HG02981 (cell line): Measurements from ENCODE around the gene NANOS2.
"Not testable (repeated sequence)": the region's sequence is repeated elsewhere in the genome, so short reads cannot be mapped to it uniquely, and the experiment has no call there.

Source experiments
- ATAC-seq: cut with Tn5 transposase; IDR thresholded peaks from one replicate; pipeline ENCODE4 v1.9.1; 2021; ENCODE audit warnings: mild to moderate bottlenecking, moderate library complexity; ENCODE audit not compliant: unreplicated experiment

The NANOS2 gene

GRCh38 chr19:45876411-45877197 is 38.0 kb downstream of the NANOS2 start:
- ATAC-seq: no peak

GRCh38 chr19:45876161-45876410 is 38.5 kb downstream of the NANOS2 start:
- ATAC-seq: no peak

GRCh38 chr19:45874620-45874966 is 40.0 kb downstream of the NANOS2 start:
- no peak for ATAC-seq

- ATAC-seq: no peak
These were observed 41.3 kb downstream of the NANOS2 start for GRCh38 chr19:45873219-45873772.

GRCh38 chr19:45872095-45872919 is 42.3 kb downstream of the NANOS2 start:
- no peak for ATAC-seq

GRCh38 chr19:45870798-45871197 is 43.8 kb downstream of the NANOS2 start:
- no peak for ATAC-seq

GRCh38 chr19:45867241-45867640 is 47.3 kb downstream of the NANOS2 start:
- not testable (repeated sequence) for ATAC-seq

GRCh38 chr19:45866400-45867176 is 48.0 kb downstream of the NANOS2 start:
- ATAC-seq: no peak

GRCh38 chr19:45865269-45865948 is 49.2 kb downstream of the NANOS2 start:
- no peak for ATAC-seq

- ATAC-seq: no peak
These were observed 49.9 kb downstream of the NANOS2 start for GRCh38 chr19:45864629-45865082.

GRCh38 chr19:45863840-45864628 is 50.5 kb downstream of the NANOS2 start, which contains the start of gene FOXA3:
Gene FOXA3 (plus strand): TSS chr19:45864326. CDS start chr19:45864457, 131 bp downstream.
- ATAC-seq: peak; percentile 32

- ATAC-seq: no peak
These were observed 51.2 kb downstream of the NANOS2 start for GRCh38 chr19:45863335-45863839.
